NB4 (cell line): Measurements from ENCODE around the gene FAM43B.

Experiments used
- DNase-seq: peaks from one replicate; pipeline ENCODE4 v3.0.0; 2010; ENCODE audit warnings: low read depth
- H3K4me3 ChIP-seq: one replicate; pipeline ENCODE4 v1.5.1; 2011; ENCODE audit warnings: mild to moderate bottlenecking, low read depth, low read length, moderate library complexity
- MYC ChIP-seq: IDR thresholded peaks from 2 replicates; pipeline ENCODE4 v1.6.1; 2011; ENCODE audit warnings: low read depth, low read length
- POLR2A ChIP-seq: IDR thresholded peaks from 2 replicates; pipeline ENCODE4 v1.6.1; 2011; ENCODE audit warnings: mild to moderate bottlenecking; ENCODE audit not compliant: insufficient read length; ENCODE audit errors: extremely low read depth
- TF ChIP-seq, protein P1 (sequence below): IDR thresholded peaks from 2 replicates; pipeline ENCODE4 v1.6.1; 2011; ENCODE audit warnings: low read depth, low read length
- TF ChIP-seq, protein P2 (sequence below): IDR thresholded peaks from one replicate; pipeline ENCODE4 v1.5.1; 2012; ENCODE audit warnings: low read depth, low read length

Gene FAM43B

GRCh38 chr1:20589331-20590278 lies 37.2 kb downstream of the FAM43B start:
- TF ChIP-seq, protein P1, sequence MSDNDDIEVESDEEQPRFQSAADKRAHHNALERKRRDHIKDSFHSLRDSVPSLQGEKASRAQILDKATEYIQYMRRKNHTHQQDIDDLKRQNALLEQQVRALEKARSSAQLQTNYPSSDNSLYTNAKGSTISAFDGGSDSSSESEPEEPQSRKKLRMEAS = no peak
- no peak for TF ChIP-seq POLR2A
- TF ChIP-seq, protein P2, sequence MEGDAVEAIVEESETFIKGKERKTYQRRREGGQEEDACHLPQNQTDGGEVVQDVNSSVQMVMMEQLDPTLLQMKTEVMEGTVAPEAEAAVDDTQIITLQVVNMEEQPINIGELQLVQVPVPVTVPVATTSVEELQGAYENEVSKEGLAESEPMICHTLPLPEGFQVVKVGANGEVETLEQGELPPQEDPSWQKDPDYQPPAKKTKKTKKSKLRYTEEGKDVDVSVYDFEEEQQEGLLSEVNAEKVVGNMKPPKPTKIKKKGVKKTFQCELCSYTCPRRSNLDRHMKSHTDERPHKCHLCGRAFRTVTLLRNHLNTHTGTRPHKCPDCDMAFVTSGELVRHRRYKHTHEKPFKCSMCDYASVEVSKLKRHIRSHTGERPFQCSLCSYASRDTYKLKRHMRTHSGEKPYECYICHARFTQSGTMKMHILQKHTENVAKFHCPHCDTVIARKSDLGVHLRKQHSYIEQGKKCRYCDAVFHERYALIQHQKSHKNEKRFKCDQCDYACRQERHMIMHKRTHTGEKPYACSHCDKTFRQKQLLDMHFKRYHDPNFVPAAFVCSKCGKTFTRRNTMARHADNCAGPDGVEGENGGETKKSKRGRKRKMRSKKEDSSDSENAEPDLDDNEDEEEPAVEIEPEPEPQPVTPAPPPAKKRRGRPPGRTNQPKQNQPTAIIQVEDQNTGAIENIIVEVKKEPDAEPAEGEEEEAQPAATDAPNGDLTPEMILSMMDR = no peak
- no peak for TF ChIP-seq MYC
- peak overlapping the region; percentile 21 for H3K4me3 ChIP-seq
- DNase-seq = peak; percentile 48

DNA sequence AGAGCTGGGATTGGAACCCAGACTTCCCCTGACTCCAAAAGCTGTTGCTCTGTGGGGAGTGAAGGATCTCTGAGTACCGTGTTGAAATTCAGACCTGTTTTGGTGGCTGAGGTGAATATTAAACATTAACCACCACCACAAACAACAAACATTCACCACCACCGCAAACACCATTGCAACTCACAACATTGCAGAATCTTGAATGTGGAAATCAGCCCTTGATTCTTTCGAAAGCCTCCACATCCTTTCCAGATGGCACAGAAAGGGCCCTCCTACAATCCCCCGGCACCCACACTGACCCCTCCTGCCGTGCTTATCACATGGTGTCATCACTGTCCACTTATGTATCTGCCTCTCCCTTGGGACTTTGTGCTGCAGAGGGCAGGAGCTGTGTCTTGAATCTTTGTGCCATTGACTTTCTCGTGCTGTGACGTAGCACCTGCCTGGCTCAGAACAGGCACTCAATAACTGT lies 38.0 kb downstream of the FAM43B start:
- DNase-seq = peak; percentile 96
- TF ChIP-seq MYC (peak; percentile 83), POLR2A (no peak)
- TF ChIP-seq, protein P1 = peak; percentile 88
- no peak overlapping the region for H3K4me3 ChIP-seq

- TF ChIP-seq, protein P2 = no peak
- TF ChIP-seq MYC (no peak), POLR2A (no peak)
- TF ChIP-seq, protein P1 = no peak
- H3K4me3 ChIP-seq = no peak overlapping the region
- no peak for DNase-seq
Measured at GRCh38 chr1:20593756-20594155, 41.4 kb downstream of the FAM43B start.

GRCh38 chr1:20594746-20595145 lies 42.4 kb downstream of the FAM43B start:
- DNase-seq = no peak
- no peak for TF ChIP-seq POLR2A
- TF ChIP-seq, protein P1 = no peak
- TF ChIP-seq MYC = no peak
- TF ChIP-seq, protein P2 = no peak
- no peak overlapping the region for H3K4me3 ChIP-seq

GRCh38 chr1:20596106-20596505 lies 43.7 kb downstream of the FAM43B start:
- TF ChIP-seq, protein P1 = no peak
- TF ChIP-seq MYC (no peak), POLR2A (no peak)
- TF ChIP-seq, protein P2 = no peak
- DNase-seq = no peak
- H3K4me3 ChIP-seq = no peak overlapping the region

DNA sequence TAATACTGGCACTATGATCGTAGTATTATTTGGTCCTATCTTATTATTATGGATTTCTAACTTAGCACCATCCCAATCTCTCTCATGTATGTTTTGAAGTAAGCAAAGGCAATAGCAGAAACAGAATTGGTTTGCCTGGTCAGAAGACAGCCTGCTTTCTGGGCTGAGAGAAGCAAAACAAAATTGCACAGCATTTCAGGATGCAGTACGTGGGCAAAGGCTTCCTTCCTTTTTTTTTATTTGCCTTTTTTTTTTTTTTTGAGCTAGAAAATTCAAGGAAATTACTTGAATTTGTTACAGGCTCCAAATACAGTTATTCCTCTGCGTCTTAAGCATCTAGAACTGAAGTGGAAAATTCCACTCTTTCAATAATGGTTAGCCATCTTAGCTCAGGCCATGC lies 45.3 kb downstream of the FAM43B start:
- peak; percentile 34 for DNase-seq
- H3K4me3 ChIP-seq = no peak overlapping the region
- TF ChIP-seq, protein P1 = no peak
- TF ChIP-seq MYC = no peak
- TF ChIP-seq, protein P2 = no peak
- no peak for TF ChIP-seq POLR2A
